HG03575 (cell line): ENCODE measurements around the gene NR3C2.

ENCODE experiments used
- ATAC-seq: cut with Tn5 transposase; IDR thresholded peaks from one replicate; pipeline ENCODE4 v1.9.1; 2021; ENCODE audit not compliant: unreplicated experiment, insufficient number of reproducible peaks, low FRiP score; ENCODE audit errors: extremely low read depth

Gene NR3C2

GRCh38 chr4:148056879-148057278 is 385.3 kb downstream of the NR3C2 start:
- peak; percentile 76 for ATAC-seq

- no peak for ATAC-seq
Measured at GRCh38 chr4:148055844-148056243, 386.4 kb downstream of the NR3C2 start.

GRCh38 chr4:148054275-148054674 is 387.9 kb downstream of the NR3C2 start:
- ATAC-seq, result no peak

GRCh38 chr4:148053298-148054003 is 388.8 kb downstream of the NR3C2 start:
- no peak for ATAC-seq

- ATAC-seq, result no peak
Measured at GRCh38 chr4:148052448-148052847, 389.8 kb downstream of the NR3C2 start.

GRCh38 chr4:148051403-148051802 is 390.8 kb downstream of the NR3C2 start:
- ATAC-seq, result no peak

- no peak for ATAC-seq
Measured at GRCh38 chr4:148048598-148048997, 393.6 kb downstream of the NR3C2 start.

GRCh38 chr4:148044912-148045352 is 397.3 kb downstream of the NR3C2 start:
- peak; percentile 99 for ATAC-seq

- no peak for ATAC-seq
Measured at GRCh38 chr4:148044089-148044911, 397.9 kb downstream of the NR3C2 start.

- ATAC-seq, result no peak
Measured at GRCh38 chr4:148041606-148042329, 400.4 kb downstream of the NR3C2 start.

GRCh38 chr4:148034813-148035212 is 407.4 kb downstream of the NR3C2 start:
- ATAC-seq, result no peak

- ATAC-seq, result no peak
Measured at GRCh38 chr4:148030193-148030873, 411.9 kb downstream of the NR3C2 start.

- ATAC-seq, result no peak
Measured at GRCh38 chr4:148029781-148030180, 412.4 kb downstream of the NR3C2 start.
